Activated CD4-positive, alpha-beta memory T cell treated with anti-CD3 and anti-CD28 coated beads for 36 hours (primary cell): ENCODE results near the gene MUS81. TPM values are rescaled to one million over a fixed set of nuclear protein-coding genes. Genes with fewer than 3 reads are reported as not detected.

Experiments used
- CTCF ChIA-PET: fragments of 350-600 bp; sonication (Branson Sonifier 250); formaldehyde crosslinking; loops from one replicate; lab custom pipeline; 2021; ENCODE audit warnings: antibody characterized with exemption, inconsistent platforms; lab: Charles Lee
- POLR2A ChIA-PET: fragments of 350-600 bp; sonication (Branson Sonifier 250); formaldehyde crosslinking; loops from one replicate; lab custom pipeline; 2021; ENCODE audit warnings: antibody characterized with exemption; lab: Charles Lee
- DNase-seq: peaks from one replicate; pipeline ENCODE4 v3.0.0-alpha.2; 2020
- H3K27ac Mint-ChIP-seq: one replicate; pipeline ENCODE4 v1.8.0; 2021; ENCODE audit warnings: mixed read lengths
- H3K27me3 Mint-ChIP-seq: one replicate; pipeline ENCODE4 v1.8.0; 2021; ENCODE audit warnings: mixed read lengths
- H3K36me3 Mint-ChIP-seq: one replicate; pipeline ENCODE4 v1.8.0; 2021; ENCODE audit warnings: mixed read lengths
- H3K4me1 Mint-ChIP-seq: one replicate; pipeline ENCODE4 v1.8.0; 2021; ENCODE audit warnings: low read depth, mixed read lengths
- H3K4me3 Mint-ChIP-seq: one replicate; pipeline ENCODE4 v1.8.0; 2021; ENCODE audit warnings: mild to moderate bottlenecking, mixed read lengths
- H3K9me3 Mint-ChIP-seq: one replicate; pipeline ENCODE4 v1.8.0; 2021; ENCODE audit warnings: mixed read lengths
- intact Hi-C: fragments of 100-400 bp; cut with micrococcal nuclease; formaldehyde crosslinking; loops from one replicate; pipeline ENCODE4 v1.15.1; 2023
- total RNA-seq, 2 experiments: library from RNA; stranded (reverse); gene quantifications; one replicate each; pipeline ENCODE4 v1.2.3, GENCODE V29; 2021

MUS81 gene
- total RNA-seq, 2 experiments from 2014 or later = 69.8 to 71.7 TPM

- DNase-seq = no peak
- ChIA-PET POLR2A (interaction anchor here (0.6 to 4.4 kb wide), 2 partner anchors 36 to 354 kb away, joined by 3 to 17 read pairs; partner anchors contain the start of genes CFL1 and MUS81), CTCF (interaction anchor here (10.6 kb wide), 1 partner anchor 7 kb away, joined by 192 read pairs; the partner anchor contains the start of genes CCDC85B and FIBP)
- H3K27ac Mint-ChIP-seq = peak overlapping the region; percentile 64
- H3K27me3 Mint-ChIP-seq = no peaks in the 10 kb centered on the region
- intact Hi-C loops = no loop called here
- no peaks in the 10 kb centered on the region for H3K9me3 Mint-ChIP-seq
- peaks cover 36% of the 10 kb centered on the region for H3K36me3 Mint-ChIP-seq
- H3K4me1 Mint-ChIP-seq = peaks cover 56% of the 10 kb centered on the region
- H3K4me3 Mint-ChIP-seq = no peak overlapping the region
Observed at GRCh38 chr11:65895482-65895981, 35.3 kb downstream of the MUS81 start.

GRCh38 chr11:65896034-65896999 lies 36.1 kb downstream of the MUS81 start:
- Mint-ChIP-seq H3K4me1 (peaks cover 61% of the 10 kb centered on the region), H3K36me3 (peaks cover 36% of the 10 kb centered on the region), H3K27ac (peak overlapping the region; percentile 64), H3K9me3 (no peaks in the 10 kb centered on the region), H3K27me3 (no peaks in the 10 kb centered on the region), H3K4me3 (no peak overlapping the region)
- intact Hi-C loops = no loop called here
- DNase-seq = peak; percentile 56
- ChIA-PET POLR2A (interaction anchor here (0.6 to 4.4 kb wide), 4 partner anchors 8 to 355 kb away, joined by 3 to 17 read pairs (median 3); partner anchors contain the start of genes CFL1, FIBP and MUS81), CTCF (interaction anchor here (1.7 to 10.6 kb wide), 2 partner anchors 8 to 36 kb away, joined by 6 to 192 read pairs; partner anchors contain the start of genes CCDC85B, FIBP and MUS81)

DNA sequence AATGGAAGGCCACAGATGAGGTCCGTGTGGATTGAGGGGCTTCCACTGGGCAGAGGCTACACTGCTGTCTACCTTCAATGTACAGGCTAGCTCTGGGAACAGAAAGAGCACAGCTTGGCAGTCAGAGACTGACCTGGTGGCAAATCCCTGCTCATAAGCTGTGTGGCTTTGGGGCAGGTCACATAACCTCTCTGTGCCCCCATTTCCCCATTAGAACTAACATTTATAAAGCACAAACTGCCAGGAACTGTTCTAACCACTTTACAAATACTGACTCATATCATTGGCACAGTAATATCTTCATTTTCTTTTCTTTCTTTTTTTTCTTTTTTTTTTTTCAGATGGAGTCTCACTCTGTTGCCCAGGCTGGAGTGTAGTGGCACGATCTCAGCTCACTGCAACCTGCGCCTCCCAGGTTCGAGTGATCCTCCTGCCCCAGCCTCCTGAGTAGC lies 36.8 kb downstream of the MUS81 start:
- Mint-ChIP-seq H3K27ac (peak overlapping the region; percentile 64), H3K9me3 (no peaks in the 10 kb centered on the region), H3K36me3 (peaks cover 36% of the 10 kb centered on the region), H3K27me3 (peaks cover 2% of the 10 kb centered on the region), H3K4me3 (peak overlapping the region; percentile 37), H3K4me1 (peaks cover 61% of the 10 kb centered on the region)
- POLR2A ChIA-PET = interaction anchor here (0.7 to 4.4 kb wide), 3 partner anchors 9 to 282 kb away, joined by 3 to 17 read pairs (median 3); partner anchors contain the start of genes CFL1, FIBP and MUS81
- intact Hi-C loops = no loop called here
- peak; percentile 36 for DNase-seq
- CTCF ChIA-PET = interaction anchor here (1.7 to 10.6 kb wide), 2 partner anchors 9 to 37 kb away, joined by 6 to 192 read pairs; partner anchors contain the start of genes CCDC85B, FIBP and MUS81

GRCh38 chr11:65898656-65899355 lies 38.6 kb downstream of the MUS81 start:
- DNase-seq = no peak
- no peaks in the 10 kb centered on the region for H3K9me3 Mint-ChIP-seq
- POLR2A ChIA-PET = interaction anchor here (2.0 to 5.0 kb wide), 3 partner anchors 9 to 40 kb away, joined by 6 to 98 read pairs (median 17); partner anchors contain the start of genes CCDC85B, CFL1, FIBP and MUS81
- peak overlapping the region; percentile 80 for H3K4me3 Mint-ChIP-seq
- H3K4me1 Mint-ChIP-seq = peaks cover 54% of the 10 kb centered on the region
- intact Hi-C loops = no loop called here
- H3K36me3 Mint-ChIP-seq = peaks cover 27% of the 10 kb centered on the region
- CTCF ChIA-PET = interaction anchor here (1.0 to 10.6 kb wide), 4 partner anchors 10 to 147 kb away, joined by 3 to 192 read pairs (median 3); partner anchors contain the start of genes CCDC85B, FIBP and MUS81
- peak overlapping the region; percentile 85 for H3K27ac Mint-ChIP-seq
- peaks cover 4% of the 10 kb centered on the region for H3K27me3 Mint-ChIP-seq

- Mint-ChIP-seq H3K9me3 (no peaks in the 10 kb centered on the region), H3K4me3 (peak overlapping the region; percentile 75), H3K27me3 (peaks cover 4% of the 10 kb centered on the region), H3K27ac (peak overlapping the region; percentile 80), H3K36me3 (peaks cover 22% of the 10 kb centered on the region), H3K4me1 (peaks cover 48% of the 10 kb centered on the region)
- intact Hi-C loops = loop anchor here (1.0 kb wide), 3 partner anchors 9 to 39 kb away; partner anchors contain the start of genes C11orf68, CCDC85B, DRAP1 and MUS81
- ChIA-PET CTCF (interaction anchor here (0.6 to 10.6 kb wide), 2 partner anchors 11 to 95 kb away, joined by 3 to 192 read pairs; partner anchors contain the start of genes CCDC85B and FIBP), POLR2A (interaction anchor here (1.2 to 5.0 kb wide), 6 partner anchors 9 to 62 kb away, joined by 3 to 98 read pairs (median 12); partner anchors contain the start of genes C11orf68, CCDC85B, CFL1 and FIBP)
- DNase-seq = peak; percentile 88
Observed at GRCh38 chr11:65899356-65900124, 39.3 kb downstream of the MUS81 start.

- Mint-ChIP-seq H3K4me1 (peaks cover 46% of the 10 kb centered on the region), H3K36me3 (peaks cover 19% of the 10 kb centered on the region), H3K9me3 (no peaks in the 10 kb centered on the region), H3K27ac (peak within 1 kb of the TSS; percentile 80), H3K4me3 (peak within 1 kb of the TSS; percentile 75), H3K27me3 (peaks cover 4% of the 10 kb centered on the region)
- POLR2A ChIA-PET = interaction anchor here (0.6 to 5.0 kb wide), 7 partner anchors 8 to 102 kb away, joined by 3 to 98 read pairs (median 5); partner anchors contain the start of genes BANF1, C11orf68, CCDC85B and EIF1AD
- CTCF ChIA-PET = interaction anchor here (0.6 to 10.6 kb wide), 5 partner anchors 12 to 94 kb away, joined by 3 to 192 read pairs (median 5); partner anchors contain the start of genes CCDC85B, FIBP and MUS81
- DNase-seq = peak; percentile 97
- intact Hi-C loops = loop anchor here (1.0 kb wide), 3 partner anchors 10 to 40 kb away; partner anchors contain the start of genes C11orf68, CCDC85B, DRAP1 and MUS81
Observed at GRCh38 chr11:65900125-65900898, 40.1 kb downstream of the MUS81 start, which contains the start of gene FOSL1. Gene FOSL1 (minus strand): TSS chr11:65900388. CDS start chr11:65900339, 49 bp downstream.

- Mint-ChIP-seq H3K4me3 (peak overlapping the region; percentile 21), H3K27ac (peak overlapping the region; percentile 67), H3K9me3 (no peaks in the 10 kb centered on the region), H3K36me3 (peaks cover 15% of the 10 kb centered on the region), H3K27me3 (peaks cover 4% of the 10 kb centered on the region), H3K4me1 (peaks cover 40% of the 10 kb centered on the region)
- POLR2A ChIA-PET = interaction anchor here (0.6 to 5.0 kb wide), 10 partner anchors 8 to 121 kb away, joined by 3 to 98 read pairs (median 4); partner anchors contain the start of genes BANF1, C11orf68, CCDC85B and EIF1AD
- DNase-seq = no peak
- intact Hi-C loops = loop anchor here (1.0 kb wide), 3 partner anchors 11 to 41 kb away; partner anchors contain the start of genes C11orf68, CCDC85B, DRAP1 and MUS81
- CTCF ChIA-PET = interaction anchor here (1.0 to 10.6 kb wide), 4 partner anchors 13 to 88 kb away, joined by 3 to 192 read pairs (median 7); partner anchors contain the start of genes CCDC85B, FIBP and MUS81
Observed at GRCh38 chr11:65900899-65901180, 40.6 kb downstream of the MUS81 start.

- CTCF ChIA-PET = interaction anchor here (1.7 to 10.6 kb wide), 3 partner anchors 15 to 123 kb away, joined by 5 to 192 read pairs (median 5); partner anchors contain the start of genes CCDC85B and FIBP
- H3K27ac Mint-ChIP-seq = no peak overlapping the region
- H3K27me3 Mint-ChIP-seq = peaks cover 5% of the 10 kb centered on the region
- peaks cover 22% of the 10 kb centered on the region for H3K4me1 Mint-ChIP-seq
- no peak for DNase-seq
- H3K36me3 Mint-ChIP-seq = peaks cover 4% of the 10 kb centered on the region
- POLR2A ChIA-PET = interaction anchor here (1.2 to 3.5 kb wide), 2 partner anchors 10 to 15 kb away, joined by 4 to 19 read pairs; partner anchors contain the start of gene C11orf68
- intact Hi-C loops = no loop called here
- H3K4me3 Mint-ChIP-seq = no peak overlapping the region
- H3K9me3 Mint-ChIP-seq = no peaks in the 10 kb centered on the region
Observed at GRCh38 chr11:65903068-65903481, 42.8 kb downstream of the MUS81 start.

- POLR2A ChIA-PET = interaction anchor here (1.2 kb wide), 1 partner anchor 10 kb away, joined by 4 read pairs; no protein-coding TSS in a partner anchor
- no peak for DNase-seq
- Mint-ChIP-seq H3K4me3 (no peak overlapping the region), H3K27me3 (peaks cover 5% of the 10 kb centered on the region), H3K27ac (no peak overlapping the region), H3K9me3 (no peaks in the 10 kb centered on the region), H3K36me3 (peaks cover 4% of the 10 kb centered on the region), H3K4me1 (peaks cover 16% of the 10 kb centered on the region)
- intact Hi-C loops = no loop called here
- CTCF ChIA-PET = interaction anchor here (10.6 kb wide), 1 partner anchor 15 kb away, joined by 192 read pairs; the partner anchor contains the start of genes CCDC85B and FIBP
Observed at GRCh38 chr11:65903715-65904114, 43.5 kb downstream of the MUS81 start.
